Lung (tissue), 12 donors: ENCODE measurements around the gene MAP2K5. TPM values are rescaled to one million over a fixed set of nuclear protein-coding genes. Genes with fewer than 3 reads are reported as not detected.

ENCODE experiments used
- ATAC-seq: fragments of 200-7000 bp; cut with Tn5 transposase; one replicate; pipeline ENCODE4 v1.9.1; 2020; ENCODE audit warnings: moderate number of reproducible peaks; ENCODE audit not compliant: insufficient read depth, low FRiP score
- DNase-seq, 3 donors: peaks; one replicate each; pipeline ENCODE4 v3.0.0-alpha.2; 2013 to 2017
- H3K27ac ChIP-seq, 2 donors: one replicate each; pipeline ENCODE4 v1.5.1; 2013; ENCODE audit warnings: mild to moderate bottlenecking in 2 of 2, moderate library complexity in 2 of 2, control low read depth in 1 of 2, inconsistent platforms in 1 of 2, low read depth in 1 of 2, low read length in 1 of 2
- H3K27me3 ChIP-seq, 3 donors: one replicate each; pipeline ENCODE4 v1.5.1; 2013; ENCODE audit warnings: low read length in 2 of 3; ENCODE audit not compliant: control insufficient read depth in 3 of 3, insufficient read depth in 3 of 3
- H3K36me3 ChIP-seq, 4 donors: one replicate each; pipeline ENCODE4 v1.5.1; 2013; ENCODE audit warnings: low read length in 4 of 4, mild to moderate bottlenecking in 1 of 4, moderate library complexity in 1 of 4; ENCODE audit not compliant: control insufficient read depth in 4 of 4, insufficient read depth in 4 of 4
- H3K4me1 ChIP-seq, 5 donors: one replicate each; pipeline ENCODE4 v1.5.1; 2013; ENCODE audit warnings: low read length in 5 of 5, mild to moderate bottlenecking in 2 of 5, moderate library complexity in 1 of 5; ENCODE audit not compliant: control insufficient read depth in 5 of 5, insufficient read depth in 5 of 5
- H3K4me3 ChIP-seq: one replicate; pipeline ENCODE4 v1.5.1; 2013; ENCODE audit warnings: mild to moderate bottlenecking, control low read depth, moderate library complexity
- H3K9ac ChIP-seq, 2 donors: one replicate each; pipeline ENCODE4 v1.5.1; 2013; ENCODE audit warnings: low read length in 2 of 2, control low read depth in 1 of 2; ENCODE audit not compliant: insufficient read depth in 1 of 2
- H3K9me3 ChIP-seq, 4 donors: one replicate each; pipeline ENCODE4 v1.5.1; 2013; ENCODE audit warnings: low read length in 3 of 4, mild to moderate bottlenecking in 1 of 4, moderate library complexity in 1 of 4; ENCODE audit not compliant: control insufficient read depth in 4 of 4, insufficient read depth in 3 of 4
- WGBS, 2 donors: extraction: QIAGEN DNeasy Blood & Tissue Kit; methylation state at CpG; one replicate each; pipeline ENCODE4 v1.1.7; 2013; 5-methylcytosine and 5-hydroxymethylcytosine counted together
- polyA plus RNA-seq, 2 donors: library from polyadenylated mRNA; stranded (reverse); fragments of 200-250 nt; gene quantifications; one replicate each; pipeline ENCODE4 v1.2.1, GENCODE V29; 2013
- total RNA-seq, 2 donors: library from RNA; depleted of rRNA in 1 of 2; stranded (reverse); fragments of >200 nt in 1 of 2; gene quantifications; one replicate each; pipeline ENCODE4 v1.2.1, GENCODE V29; 2014 to 2021
- TF ChIP-seq, protein P1 (sequence below): IDR thresholded peaks from 2 replicates; pipeline ENCODE4 v1.5.1; 2012; ENCODE audit warnings: mild to moderate bottlenecking; ENCODE audit errors: control extremely low read depth, extremely low read depth
- donor health status: control.
- donor health status: control.
- donor health status: Bipolar disorder and iron deficiency.
- donor health status: healthy.
- donor health status: DM: yes; HTN: yes; CAD: no.

MAP2K5 gene
- total and polyA plus RNA-seq, 4 donors, result 6.3 to 19.1 (median 12.4) TPM

DNA sequence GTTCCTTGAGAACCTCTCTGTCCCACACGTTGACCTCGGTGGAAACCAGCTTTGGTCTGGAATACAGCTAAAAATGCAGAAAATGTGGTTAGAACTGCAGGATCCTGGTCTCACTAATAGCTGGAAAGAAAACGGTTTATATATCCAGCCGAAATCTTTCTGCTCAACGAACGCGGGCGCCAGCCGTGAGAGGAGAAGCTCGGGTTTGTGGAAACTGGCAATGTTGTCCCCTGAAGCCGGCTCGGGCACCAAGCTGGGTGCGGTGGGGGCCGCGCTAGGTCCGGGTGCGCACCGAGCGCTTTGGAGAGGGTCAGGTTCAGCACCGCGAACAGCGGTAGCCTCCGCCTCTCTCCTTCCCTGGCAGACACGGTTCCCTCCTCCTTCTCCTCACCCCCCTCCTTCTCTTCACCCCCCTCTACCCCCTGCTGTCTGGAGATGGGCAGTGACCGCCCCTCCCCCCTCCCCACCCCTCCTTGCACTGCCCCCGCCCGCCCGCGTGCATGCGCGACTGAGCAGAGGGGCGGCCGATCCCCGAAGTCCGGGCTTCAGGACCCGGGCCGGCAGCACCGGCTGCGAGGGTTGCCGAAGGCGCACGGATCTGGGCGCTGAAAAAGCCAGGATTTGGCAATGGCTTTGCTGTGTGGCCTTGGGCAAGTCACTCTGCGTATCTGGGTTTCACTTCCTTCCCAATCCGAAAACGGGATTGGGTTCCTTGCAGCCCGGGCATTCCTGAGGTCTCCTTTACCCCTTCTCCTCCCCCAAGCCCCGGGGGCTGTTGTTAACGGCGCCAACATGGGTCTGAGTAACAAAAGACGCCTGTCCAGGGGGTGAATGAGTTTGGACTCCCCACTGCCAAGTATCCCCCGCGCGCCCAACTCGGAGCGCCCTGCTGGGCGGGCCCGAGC lies 282.7 kb downstream of the MAP2K5 start, which contains the start of gene SKOR1:
SKOR1 (plus strand) TSS at position 534 of the 905 bp plus-strand sequence; CDS start at position 628, 94 bp downstream.
- peak in 2 of 3 donors; percentile 51 to 54 for DNase-seq
- no peak for ATAC-seq
- Histone ChIP-seq H3K36me3 (no peaks in the 10 kb centered on the region), H3K27ac (no peak within 1 kb of the TSS), H3K9me3 (peaks cover 0 to 16% (median 0%) of the 10 kb centered on the region in 4 donors), H3K27me3 (peaks cover 47 to 77% (median 65%) of the 10 kb centered on the region in 3 donors), H3K9ac (no peak within 1 kb of the TSS), H3K4me3 (no peak within 1 kb of the TSS), H3K4me1 (peaks cover 0 to 60% (median 16%) of the 10 kb centered on the region in 5 donors)
- 3% methylated on average over 48 to 57 of the region's 58 CpGs for WGBS, 2 donors
- TF ChIP-seq, protein P1, sequence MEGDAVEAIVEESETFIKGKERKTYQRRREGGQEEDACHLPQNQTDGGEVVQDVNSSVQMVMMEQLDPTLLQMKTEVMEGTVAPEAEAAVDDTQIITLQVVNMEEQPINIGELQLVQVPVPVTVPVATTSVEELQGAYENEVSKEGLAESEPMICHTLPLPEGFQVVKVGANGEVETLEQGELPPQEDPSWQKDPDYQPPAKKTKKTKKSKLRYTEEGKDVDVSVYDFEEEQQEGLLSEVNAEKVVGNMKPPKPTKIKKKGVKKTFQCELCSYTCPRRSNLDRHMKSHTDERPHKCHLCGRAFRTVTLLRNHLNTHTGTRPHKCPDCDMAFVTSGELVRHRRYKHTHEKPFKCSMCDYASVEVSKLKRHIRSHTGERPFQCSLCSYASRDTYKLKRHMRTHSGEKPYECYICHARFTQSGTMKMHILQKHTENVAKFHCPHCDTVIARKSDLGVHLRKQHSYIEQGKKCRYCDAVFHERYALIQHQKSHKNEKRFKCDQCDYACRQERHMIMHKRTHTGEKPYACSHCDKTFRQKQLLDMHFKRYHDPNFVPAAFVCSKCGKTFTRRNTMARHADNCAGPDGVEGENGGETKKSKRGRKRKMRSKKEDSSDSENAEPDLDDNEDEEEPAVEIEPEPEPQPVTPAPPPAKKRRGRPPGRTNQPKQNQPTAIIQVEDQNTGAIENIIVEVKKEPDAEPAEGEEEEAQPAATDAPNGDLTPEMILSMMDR, result no peak

DNA sequence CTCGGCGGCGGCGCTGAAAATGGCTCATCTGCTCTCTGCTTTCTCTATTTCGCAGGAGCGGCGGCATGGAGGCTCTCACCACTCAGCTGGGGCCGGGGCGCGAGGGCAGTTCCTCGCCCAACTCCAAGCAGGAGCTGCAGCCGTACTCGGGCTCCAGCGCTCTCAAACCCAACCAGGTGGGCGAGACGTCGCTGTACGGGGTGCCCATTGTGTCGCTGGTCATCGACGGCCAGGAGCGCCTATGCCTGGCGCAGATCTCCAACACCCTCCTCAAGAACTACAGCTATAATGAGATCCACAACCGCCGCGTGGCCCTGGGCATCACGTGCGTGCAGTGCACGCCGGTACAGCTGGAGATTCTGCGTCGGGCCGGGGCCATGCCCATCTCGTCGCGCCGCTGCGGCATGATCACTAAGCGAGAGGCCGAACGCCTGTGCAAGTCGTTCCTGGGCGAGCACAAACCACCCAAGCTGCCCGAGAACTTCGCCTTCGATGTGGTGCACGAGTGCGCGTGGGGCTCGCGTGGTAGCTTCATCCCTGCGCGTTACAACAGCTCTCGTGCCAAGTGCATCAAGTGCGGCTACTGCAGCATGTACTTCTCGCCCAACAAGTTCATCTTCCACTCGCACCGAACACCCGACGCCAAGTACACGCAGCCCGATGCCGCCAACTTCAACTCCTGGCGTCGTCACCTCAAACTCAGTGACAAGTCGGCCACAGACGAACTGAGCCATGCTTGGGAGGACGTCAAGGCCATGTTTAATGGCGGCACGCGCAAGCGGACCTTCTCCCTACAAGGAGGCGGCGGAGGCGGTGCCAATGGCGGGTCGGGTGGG lies 283.6 kb downstream of the MAP2K5 start:
- Histone ChIP-seq H3K9ac (no peak overlapping the region), H3K36me3 (no peaks in the 10 kb centered on the region), H3K4me3 (no peak overlapping the region), H3K4me1 (peaks cover 0 to 57% (median 15%) of the 10 kb centered on the region in 5 donors), H3K27ac (no peak overlapping the region), H3K27me3 (peaks cover 43 to 77% (median 69%) of the 10 kb centered on the region in 3 donors), H3K9me3 (peaks cover 0 to 13% (median 0%) of the 10 kb centered on the region in 4 donors)
- TF ChIP-seq, protein P1, result no peak
- DNase-seq (no peak), ATAC-seq (no peak)
- WGBS, 2 donors, result 9 to 12% methylated on average over 76 to 77 of the region's 77 CpGs

DNA sequence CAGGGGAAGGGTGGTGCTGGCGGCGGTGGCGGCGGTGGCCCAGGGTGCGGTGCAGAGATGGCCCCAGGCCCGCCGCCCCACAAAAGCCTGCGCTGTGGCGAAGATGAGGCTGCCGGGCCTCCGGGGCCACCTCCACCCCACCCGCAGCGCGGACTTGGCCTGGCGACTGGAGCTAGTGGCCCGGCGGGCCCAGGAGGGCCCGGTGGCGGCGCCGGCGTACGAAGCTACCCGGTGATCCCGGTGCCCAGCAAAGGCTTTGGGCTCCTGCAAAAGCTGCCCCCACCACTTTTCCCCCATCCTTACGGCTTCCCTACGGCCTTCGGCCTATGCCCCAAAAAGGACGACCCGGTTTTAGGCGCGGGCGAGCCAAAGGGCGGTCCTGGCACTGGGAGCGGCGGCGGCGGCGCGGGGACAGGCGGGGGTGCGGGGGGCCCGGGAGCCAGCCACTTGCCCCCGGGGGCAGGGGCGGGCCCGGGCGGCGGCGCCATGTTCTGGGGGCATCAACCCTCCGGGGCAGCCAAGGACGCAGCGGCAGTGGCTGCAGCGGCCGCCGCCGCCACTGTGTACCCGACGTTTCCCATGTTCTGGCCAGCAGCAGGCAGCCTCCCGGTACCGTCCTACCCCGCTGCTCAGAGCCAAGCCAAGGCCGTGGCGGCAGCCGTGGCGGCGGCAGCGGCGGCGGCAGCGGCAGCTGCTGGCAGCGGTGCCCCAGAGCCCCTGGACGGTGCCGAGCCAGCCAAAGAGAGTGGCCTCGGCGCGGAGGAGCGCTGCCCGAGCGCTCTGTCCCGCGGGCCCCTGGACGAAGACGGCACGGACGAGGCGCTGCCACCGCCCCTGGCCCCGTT lies 284.4 kb downstream of the MAP2K5 start:
- WGBS, 2 donors, result 6 to 7% methylated on average over 36 to 88 of the region's 88 CpGs
- H3K27ac ChIP-seq, result no peak overlapping the region
- H3K27me3 ChIP-seq, result peaks cover 39 to 78% (median 70%) of the 10 kb centered on the region in 3 donors
- no peak overlapping the region for H3K9ac ChIP-seq
- DNase-seq (no peak), ATAC-seq (no peak)
- H3K36me3 ChIP-seq, result no peaks in the 10 kb centered on the region
- H3K4me3 ChIP-seq, result no peak overlapping the region
- TF ChIP-seq, protein P1, result no peak
- peaks cover 0 to 11% (median 0%) of the 10 kb centered on the region in 4 donors for H3K9me3 ChIP-seq
- peaks cover 0 to 52% (median 15%) of the 10 kb centered on the region in 5 donors for H3K4me1 ChIP-seq
